ENCODE data around the gene REST. TPM values are rescaled to one million over a fixed set of nuclear protein-coding genes. Genes with fewer than 3 reads are reported as not detected.

The REST gene
- total and polyA plus RNA-seq, 9 of the 15 experiments (the other 6 are each of a cell fraction or from before 2014, with no cell fraction given): 2.9 to 24.0 (median 19.2) TPM

- TF ChIP-seq PHF8 (IDR thresholded peaks at IDR 0.05; ENCODE audit: borderline replicate concordance, low read length) (peak; percentile 76; the same call in 1 of the 2 replicates), ETV5 (CRISPR knock-in tag; IDR thresholded peaks at IDR 0.05; ENCODE audit: low read depth) (peak; percentile 40; the same call in 1 of the 2 replicates), GABPA (tag; conservative IDR thresholded peaks at IDR 0.05; ENCODE audit: low read depth) (0 out of 2 replicates have a peak, but pooled peaks have one; percentile 16), TEAD4 (IDR thresholded peaks at IDR 0.05; ENCODE audit: low read length) (0 out of 2 replicates have a peak, but pooled peaks have one; percentile 20), TEAD4 (CRISPR knock-in tag; IDR thresholded peaks at IDR 0.05; ENCODE audit: borderline replicate concordance) (no peak), NONO (IDR thresholded peaks at IDR 0.05; ENCODE audit: low read depth in 2 of 2, low read length in 1 of 2) (0 out of 4 replicates have a peak, but pooled peaks of 1 of the 2 experiments have one; percentile 1), ZSCAN29 (IDR thresholded peaks at IDR 0.05) (no peak), SREBF2 (CRISPR knock-in tag; IDR thresholded peaks at IDR 0.05) (no peak), GTF2F1 (IDR thresholded peaks at IDR 0.05; ENCODE audit: low read depth, low read length) (peak; percentile 48; the same call in 1 of the 2 replicates), SMAD1 (IDR thresholded peaks at IDR 0.05; ENCODE audit: low read depth, low read length, partially characterized antibody) (peak; percentile 85), MGA (IDR thresholded peaks at IDR 0.05) (peak; percentile 55; the same call in 1 of the 2 replicates), EP400 (IDR thresholded peaks at IDR 0.05) (peak; percentile 74), BHLHE40 (IDR thresholded peaks at IDR 0.05; ENCODE audit: low read length) (no peak), USF2 (CRISPR knock-in tag; IDR thresholded peaks at IDR 0.05) (no peak), TOE1 (IDR thresholded peaks at IDR 0.05; ENCODE audit: borderline replicate concordance) (peak; percentile 41; the same call in 1 of the 2 replicates), TOE1 (CRISPR knock-in tag; IDR thresholded peaks at IDR 0.05; ENCODE audit: borderline replicate concordance, low read depth) (no peak)
Observed at GRCh38 chr4:56977321-56978012, 69.8 kb downstream of the REST start, which contains the start of gene NOA1 (continued).

All from K562 (cell line).